HepG2 (cell line): ENCODE data around the gene VSIG10L2. TPM values are rescaled to one million over a fixed set of nuclear protein-coding genes. Genes with fewer than 3 reads are reported as not detected.

ENCODE experiments used
- CCAR2 ChIP-seq: fragments of 200-400 bp; formaldehyde crosslinking; optimal IDR thresholded peaks from 2 replicates; pipeline ENCODE3; 2018; ENCODE audit warnings: low read depth, mild to moderate bottlenecking, low read length, moderate library complexity
- CCDC6 ChIP-seq: sonication (generic); formaldehyde crosslinking; IDR thresholded peaks from 2 replicates; pipeline ENCODE4 v1.8.1; 2022; ENCODE audit warnings: mild to moderate bottlenecking, missing genetic modification reagents, moderate library complexity
- CSRNP1 ChIP-seq: sonication (generic); formaldehyde crosslinking; IDR thresholded peaks from 2 replicates; pipeline ENCODE4 v1.8.1; 2023; ENCODE audit warnings: mild to moderate bottlenecking, missing genetic modification reagents
- EHMT2 ChIP-seq: fragments of 200-600 bp; sonication (generic); IDR thresholded peaks from 2 replicates; pipeline ENCODE4 v1.7.0; 2017; ENCODE audit warnings: antibody characterized with exemption, low read depth, low read length, borderline replicate concordance
- ERF ChIP-seq: IDR thresholded peaks from 2 replicates; pipeline ENCODE4 v1.6.1; 2018; ENCODE audit warnings: missing biosample characterization, missing genetic modification reagents
- FIP1L1 ChIP-seq: fragments of 200-400 bp; formaldehyde crosslinking; IDR thresholded peaks from 2 replicates; pipeline ENCODE4 v1.6.1; 2018; ENCODE audit warnings: low read depth, mild to moderate bottlenecking, low read length, moderate library complexity, borderline replicate concordance; ENCODE audit not compliant: insufficient read depth
- GATAD2A ChIP-seq: IDR thresholded peaks from 2 replicates; pipeline ENCODE4 v1.6.1; 2016
- JDP2 ChIP-seq: sonication (generic); formaldehyde crosslinking; IDR thresholded peaks from 2 replicates; pipeline ENCODE4 v1.8.1; 2022; ENCODE audit warnings: missing genetic modification reagents, borderline replicate concordance
- LRRFIP1 ChIP-seq: sonication (generic); formaldehyde crosslinking; conservative IDR thresholded peaks from 2 replicates; pipeline ENCODE4 v1.4.0; 2020; ENCODE audit warnings: missing genetic modification reagents
- MLX ChIP-seq: IDR thresholded peaks from 2 replicates; pipeline ENCODE4 v1.6.1; 2016
- NCOR1 ChIP-seq: fragments of 200-600 bp; sonication (generic); IDR thresholded peaks from 2 replicates; pipeline ENCODE4 v1.7.0; 2017; ENCODE audit warnings: antibody characterized with exemption, low read length, borderline replicate concordance
- NONO ChIP-seq, 2 experiments: fragments of 450-650 bp in 1 of 2; sonication (generic) in 1 of 2; formaldehyde crosslinking in 1 of 2; IDR thresholded peaks in 1 of 2; conservative IDR thresholded peaks in 1 of 2; 2 replicates each; pipeline versions ENCODE4 v1.6.1 to v1.8.0; 2017 to 2022; ENCODE audit warnings: mild to moderate bottlenecking in 1 of 2, missing genetic modification reagents in 1 of 2, moderate library complexity in 1 of 2
- PAXIP1 ChIP-seq: sonication (generic); formaldehyde crosslinking; conservative IDR thresholded peaks from 2 replicates; pipeline ENCODE4 v1.4.0; 2020; ENCODE audit warnings: mild to moderate bottlenecking, missing genetic modification reagents, moderate library complexity
- PHF8 ChIP-seq: sonication (generic); formaldehyde crosslinking; IDR thresholded peaks from 2 replicates; pipeline ENCODE4 v1.5.0; 2020; ENCODE audit warnings: missing genetic modification reagents
- RORA ChIP-seq: sonication (generic); formaldehyde crosslinking; IDR thresholded peaks from 2 replicates; pipeline ENCODE4 v1.5.0; 2020; ENCODE audit warnings: mild to moderate bottlenecking, missing genetic modification reagents, moderate library complexity
- RXRB ChIP-seq: IDR thresholded peaks from 2 replicates; pipeline ENCODE4 v1.6.1; 2016; ENCODE audit warnings: borderline replicate concordance, missing genetic modification reagents, missing compliant biosample characterization
- SALL2 ChIP-seq: sonication (generic); formaldehyde crosslinking; IDR thresholded peaks from 2 replicates; pipeline ENCODE4 v1.8.1; 2023; ENCODE audit warnings: mild to moderate bottlenecking, missing genetic modification reagents, inconsistent platforms
- TBP ChIP-seq: sonication (generic); formaldehyde crosslinking; IDR thresholded peaks from 2 replicates; pipeline ENCODE4 v1.5.0; 2020; ENCODE audit warnings: missing genetic modification reagents
- ZBTB38 ChIP-seq: sonication (generic); formaldehyde crosslinking; IDR thresholded peaks from 2 replicates; pipeline ENCODE4 v1.5.1; 2020; ENCODE audit warnings: mild to moderate bottlenecking, missing genetic modification reagents
- ZNF550 ChIP-seq: sonication (generic); formaldehyde crosslinking; IDR thresholded peaks from 2 replicates; pipeline ENCODE4 v1.4.0; 2020; ENCODE audit warnings: mild to moderate bottlenecking, missing genetic modification reagents, borderline replicate concordance
- ZNF83 ChIP-seq: sonication (generic); formaldehyde crosslinking; IDR thresholded peaks from 2 replicates; pipeline ENCODE4 v1.4.0; 2020; ENCODE audit warnings: missing genetic modification reagents, mild to moderate bottlenecking, borderline replicate concordance
- ZNF878 ChIP-seq: sonication (generic); formaldehyde crosslinking; IDR thresholded peaks from 2 replicates; pipeline ENCODE4 v1.8.1; 2023; ENCODE audit warnings: mild to moderate bottlenecking, missing genetic modification reagents, moderate library complexity
- ZSCAN22 ChIP-seq: sonication (generic); formaldehyde crosslinking; IDR thresholded peaks from 2 replicates; pipeline ENCODE4 v1.4.0; 2020; ENCODE audit warnings: mild to moderate bottlenecking, missing genetic modification reagents
- ZSCAN9 ChIP-seq: IDR thresholded peaks from 2 replicates; pipeline ENCODE4 v1.6.1; 2016; ENCODE audit warnings: borderline replicate concordance
- polyA plus RNA-seq, 8 experiments: library from polyadenylated mRNA; depleted of rRNA in 3 of 8; stranded (reverse) in 7 of 8; unstranded in 1 of 8; fragments of >200 nt; fragmentation: Illumina TruSeq in 4 of 8; extraction: Trizol in 4 of 8; gene quantifications; 2 replicates each; pipeline versions ENCODE4 v1.2.1 to v1.2.3, GENCODE V29; 2011 to 2016; ENCODE audit warnings: low read depth in 4 of 8, missing spikeins in 1 of 8, mixed read lengths in 1 of 8; ENCODE audit not compliant: insufficient read depth in 1 of 8
- total RNA-seq, 5 experiments: library from RNA; depleted of rRNA; stranded (reverse); fragments of >200 nt; fragmentation: Illumina TruSeq; extraction: Trizol; gene quantifications; 2 replicates each; pipeline ENCODE4 v1.2.3, GENCODE V29; 2016; ENCODE audit warnings: low read depth in 1 of 5

The VSIG10L2 gene
- total and polyA plus RNA-seq, 2 of the 13 experiments (the other 11 are each of a cell fraction or from before 2014, with no cell fraction given): 0.21 TPM; not detected in 1

DNA sequence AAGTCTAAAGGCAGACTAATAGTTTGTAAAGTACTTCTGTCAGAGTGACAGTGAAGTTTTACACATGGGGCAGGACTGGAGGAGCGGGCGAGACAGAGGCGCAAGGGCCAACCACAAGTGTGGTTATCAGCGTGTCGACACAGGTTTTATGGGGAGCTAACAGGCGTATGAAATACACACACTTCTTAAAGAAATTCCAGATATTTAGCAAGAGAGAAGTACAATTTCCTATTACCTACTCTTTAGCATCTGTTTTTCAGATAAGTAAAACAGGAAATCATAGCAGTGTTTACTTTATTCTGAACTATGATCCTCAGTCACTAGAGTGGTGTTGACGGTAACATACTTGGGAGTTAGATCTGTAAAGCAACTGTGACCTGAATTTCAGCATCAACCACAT, 22.5 kb downstream of the VSIG10L2 start (continued):
- TF ChIP-seq RORA (CRISPR knock-in tag) (no peak), SALL2 (CRISPR knock-in tag) (no peak), CCDC6 (CRISPR knock-in tag) (no peak), NONO (IDR thresholded peaks at IDR 0.05) (no peak), NONO (CRISPR knock-in tag; conservative IDR thresholded peaks at IDR 0.05) (no peak), GATAD2A (CRISPR knock-in tag) (0 out of 2 replicates have a peak, but pooled peaks have one; percentile 31), ERF (CRISPR knock-in tag) (peak; percentile 52; the same call in 1 of the 2 replicates), PHF8 (no peak), EHMT2 (no peak), ZNF83 (CRISPR knock-in tag) (no peak), TBP (CRISPR knock-in tag) (no peak), CCAR2 (no peak), ZNF878 (CRISPR knock-in tag) (no peak), RXRB (CRISPR knock-in tag) (peak; percentile 25; the same call in 1 of the 2 replicates), ZSCAN22 (CRISPR knock-in tag) (no peak), ZBTB38 (CRISPR knock-in tag) (peak; percentile 83), MLX (CRISPR knock-in tag) (no peak), NCOR1 (no peak), CSRNP1 (CRISPR knock-in tag) (no peak), FIP1L1 (no peak), PAXIP1 (peak; percentile 82), ZSCAN9 (CRISPR knock-in tag) (no peak), ZNF550 (CRISPR knock-in tag) (no peak), LRRFIP1 (CRISPR knock-in tag) (no peak), JDP2 (no peak)
